ENCODE measurements around the gene SORCS1.

DNA sequence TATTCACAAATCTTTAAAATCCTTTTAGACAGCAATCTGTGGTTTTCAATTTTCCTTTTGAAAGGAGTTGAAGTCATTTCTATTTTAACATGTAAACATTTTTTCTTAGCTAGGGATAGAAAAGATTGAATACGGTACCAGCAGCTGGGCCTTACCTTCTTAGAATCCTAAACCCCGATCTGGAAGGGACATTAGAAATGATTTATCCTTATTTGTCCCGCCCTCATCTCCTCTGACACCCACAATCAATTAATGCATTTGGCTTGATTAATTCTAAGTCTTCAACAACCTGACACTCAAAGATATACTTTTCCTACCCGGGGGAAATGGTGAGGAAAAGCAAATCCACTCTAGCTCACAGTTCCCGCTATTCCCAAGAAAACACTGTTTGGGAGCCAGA lies 100.4 kb downstream of the SORCS1 start:
- no peak for TF ChIP-seq EZH2 (IDR thresholded peaks at IDR 0.05; ENCODE audit: insufficient read depth, low read length)
- TF ChIP-seq, protein P1, sequence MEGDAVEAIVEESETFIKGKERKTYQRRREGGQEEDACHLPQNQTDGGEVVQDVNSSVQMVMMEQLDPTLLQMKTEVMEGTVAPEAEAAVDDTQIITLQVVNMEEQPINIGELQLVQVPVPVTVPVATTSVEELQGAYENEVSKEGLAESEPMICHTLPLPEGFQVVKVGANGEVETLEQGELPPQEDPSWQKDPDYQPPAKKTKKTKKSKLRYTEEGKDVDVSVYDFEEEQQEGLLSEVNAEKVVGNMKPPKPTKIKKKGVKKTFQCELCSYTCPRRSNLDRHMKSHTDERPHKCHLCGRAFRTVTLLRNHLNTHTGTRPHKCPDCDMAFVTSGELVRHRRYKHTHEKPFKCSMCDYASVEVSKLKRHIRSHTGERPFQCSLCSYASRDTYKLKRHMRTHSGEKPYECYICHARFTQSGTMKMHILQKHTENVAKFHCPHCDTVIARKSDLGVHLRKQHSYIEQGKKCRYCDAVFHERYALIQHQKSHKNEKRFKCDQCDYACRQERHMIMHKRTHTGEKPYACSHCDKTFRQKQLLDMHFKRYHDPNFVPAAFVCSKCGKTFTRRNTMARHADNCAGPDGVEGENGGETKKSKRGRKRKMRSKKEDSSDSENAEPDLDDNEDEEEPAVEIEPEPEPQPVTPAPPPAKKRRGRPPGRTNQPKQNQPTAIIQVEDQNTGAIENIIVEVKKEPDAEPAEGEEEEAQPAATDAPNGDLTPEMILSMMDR (IDR thresholded peaks at IDR 0.05; ENCODE audit: insufficient read depth, low read depth, low read length): no peak
